SU-DHL-6 (cell line): ENCODE data around the gene AFF2.

ENCODE experiments used
- H2AFZ ChIP-seq: fragments of 200-600 bp; sonication (generic); 2 replicates; pipeline ENCODE4 v1.6.1; 2014; ENCODE audit warnings: low read depth, mild to moderate bottlenecking, moderate library complexity, mixed read lengths, antibody characterized with exemption, low read length; ENCODE audit not compliant: severe bottlenecking
- H3F3A ChIP-seq: fragments of 200-600 bp; shearing (Covaris generic); 2 replicates; pipeline ENCODE4 v1.6.0; 2016; ENCODE audit warnings: antibody characterized with exemption, mild to moderate bottlenecking; ENCODE audit not compliant: insufficient read depth
- H3K27ac ChIP-seq: fragments of 200-600 bp; sonication (generic); 2 replicates; pipeline ENCODE4 v1.5.1; 2016; ENCODE audit warnings: low read depth, mild to moderate bottlenecking, low read length, moderate library complexity, mixed read lengths
- H3K27me3 ChIP-seq: fragments of 200-600 bp; sonication (generic), shearing (Covaris generic); 2 replicates; pipeline ENCODE4 v1.6.0; 2014; ENCODE audit warnings: mild to moderate bottlenecking, low read length
- H3K36me3 ChIP-seq: fragments of 200-600 bp; sonication (generic); 2 replicates; pipeline ENCODE4 v1.6.1; 2014; ENCODE audit warnings: mild to moderate bottlenecking, low read length, mixed read lengths
- H3K4me2 ChIP-seq: fragments of 300-600, 200-600 bp; shearing (Covaris generic), sonication (generic); 2 replicates; pipeline ENCODE4 v1.6.0; 2014; ENCODE audit warnings: low read length, low read depth, mild to moderate bottlenecking; ENCODE audit not compliant: poor library complexity, severe bottlenecking
- H3K4me3 ChIP-seq: fragments of 200-600 bp; sonication (generic); 2 replicates; pipeline ENCODE4 v1.5.1; 2014; ENCODE audit warnings: antibody characterized with exemption, low read length, mild to moderate bottlenecking, mixed read lengths; ENCODE audit not compliant: insufficient read depth, poor library complexity, severe bottlenecking
- H3K79me2 ChIP-seq: fragments of 200-600 bp; sonication (generic); 2 replicates; pipeline ENCODE4 v1.6.1; 2014; ENCODE audit warnings: mild to moderate bottlenecking, low read length, moderate library complexity; ENCODE audit not compliant: insufficient read depth
- H3K9ac ChIP-seq: fragments of 200-600 bp; sonication (generic); 2 replicates; pipeline ENCODE4 v1.7.0; 2014; ENCODE audit warnings: mild to moderate bottlenecking, low read length
- H3K9me2 ChIP-seq: fragments of 200-600 bp; sonication (generic); replicated peaks from 2 replicates; pipeline ENCODE4 v1.6.1; 2014; ENCODE audit warnings: low read length; ENCODE audit not compliant: insufficient read depth
- H3K9me3 ChIP-seq: fragments of 200-600 bp; sonication (generic); 2 replicates; pipeline ENCODE4 v1.6.1; 2014; ENCODE audit warnings: low read length, mixed read lengths; ENCODE audit not compliant: insufficient read depth
- H4K20me1 ChIP-seq: fragments of 200-600 bp; sonication (generic); 2 replicates; pipeline ENCODE4 v1.6.1; 2014; ENCODE audit warnings: low read depth, mild to moderate bottlenecking, antibody characterized with exemption, low read length, moderate library complexity, mixed read lengths
- EZH2phosphoT487 ChIP-seq: fragments of 200-600 bp; sonication (generic), shearing (Covaris generic); conservative IDR thresholded peaks from 2 replicates; pipeline ENCODE4 v1.6.1; 2018; ENCODE audit warnings: mild to moderate bottlenecking, antibody characterized with exemption, low read length, moderate library complexity, mixed read lengths
- TF ChIP-seq, protein P1 (sequence below): fragments of 200-600 bp; sonication (generic); IDR thresholded peaks from one replicate; pipeline ENCODE4 v1.5.1; 2017; ENCODE audit warnings: antibody characterized with exemption, mild to moderate bottlenecking, low read length, moderate library complexity; ENCODE audit not compliant: insufficient read depth, poor library complexity, severe bottlenecking

AFF2 gene

DNA sequence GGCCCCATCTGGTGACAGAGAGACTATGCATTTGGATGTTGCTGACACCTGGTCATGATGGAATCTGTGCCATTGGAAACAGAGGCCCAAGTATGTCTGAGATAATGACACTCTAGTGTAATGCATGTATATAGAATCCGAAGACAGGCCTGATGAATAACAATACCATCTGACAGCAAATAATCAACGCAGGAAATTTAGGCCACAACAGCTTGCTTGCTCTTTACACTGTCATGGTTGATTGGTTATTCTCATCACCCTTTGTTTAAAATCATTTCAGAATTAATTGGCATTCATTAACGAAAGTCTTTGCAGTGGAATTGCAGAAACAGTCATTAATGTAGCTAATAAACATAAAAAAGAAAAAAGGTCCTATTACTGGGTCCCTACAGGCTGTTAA, 194.8 kb downstream of the AFF2 start:
- no peak overlapping the region for H3K4me3 ChIP-seq

DNA sequence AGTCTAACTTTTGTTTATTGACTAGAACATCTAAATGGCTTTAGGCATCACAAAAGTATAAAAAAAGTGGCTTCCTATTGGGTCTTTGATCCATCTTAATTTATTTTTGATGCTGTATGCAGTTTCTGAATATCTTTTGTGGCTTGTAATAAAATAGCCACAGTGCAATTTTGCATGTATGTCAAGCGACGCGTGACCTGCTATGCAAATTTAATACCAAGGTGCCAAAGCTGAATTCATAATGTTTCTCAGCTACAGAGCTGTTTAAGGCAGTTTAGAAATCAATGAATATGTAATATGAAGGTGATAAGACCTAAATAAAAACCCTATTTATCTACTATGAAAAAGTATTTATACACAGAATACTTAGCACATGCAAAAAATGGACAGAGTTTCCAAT, 197.8 kb downstream of the AFF2 start:
- Histone ChIP-seq H3F3A (peaks cover 25% of the 10 kb centered on the region; the same call in 1 of the 2 replicates), H3K9me3 (no peaks in the 10 kb centered on the region), H3K36me3 (peaks cover 2% of the 10 kb centered on the region; the same call in 1 of the 2 replicates), H3K4me2 (peak overlapping the region; percentile 75), H3K4me3 (peak overlapping the region; percentile 37), H3K27me3 (no peaks in the 10 kb centered on the region), H2AFZ (no peak overlapping the region), H3K79me2 (peaks cover 57% of the 10 kb centered on the region), H3K27ac (peak overlapping the region; percentile 95), H4K20me1 (no peaks in the 10 kb centered on the region), H3K9me2 (no peaks in the 10 kb centered on the region), H3K9ac (peak overlapping the region; percentile 37; the same call in 1 of the 2 replicates)
- TF ChIP-seq EZH2phosphoT487, result no peak
- TF ChIP-seq, protein P1, sequence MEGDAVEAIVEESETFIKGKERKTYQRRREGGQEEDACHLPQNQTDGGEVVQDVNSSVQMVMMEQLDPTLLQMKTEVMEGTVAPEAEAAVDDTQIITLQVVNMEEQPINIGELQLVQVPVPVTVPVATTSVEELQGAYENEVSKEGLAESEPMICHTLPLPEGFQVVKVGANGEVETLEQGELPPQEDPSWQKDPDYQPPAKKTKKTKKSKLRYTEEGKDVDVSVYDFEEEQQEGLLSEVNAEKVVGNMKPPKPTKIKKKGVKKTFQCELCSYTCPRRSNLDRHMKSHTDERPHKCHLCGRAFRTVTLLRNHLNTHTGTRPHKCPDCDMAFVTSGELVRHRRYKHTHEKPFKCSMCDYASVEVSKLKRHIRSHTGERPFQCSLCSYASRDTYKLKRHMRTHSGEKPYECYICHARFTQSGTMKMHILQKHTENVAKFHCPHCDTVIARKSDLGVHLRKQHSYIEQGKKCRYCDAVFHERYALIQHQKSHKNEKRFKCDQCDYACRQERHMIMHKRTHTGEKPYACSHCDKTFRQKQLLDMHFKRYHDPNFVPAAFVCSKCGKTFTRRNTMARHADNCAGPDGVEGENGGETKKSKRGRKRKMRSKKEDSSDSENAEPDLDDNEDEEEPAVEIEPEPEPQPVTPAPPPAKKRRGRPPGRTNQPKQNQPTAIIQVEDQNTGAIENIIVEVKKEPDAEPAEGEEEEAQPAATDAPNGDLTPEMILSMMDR, result no peak

More for the DNA sequence above, 194.8 kb downstream of the AFF2 start:
- Histone ChIP-seq H3K36me3 (peaks cover 2% of the 10 kb centered on the region; the same call in 1 of the 2 replicates), H4K20me1 (no peaks in the 10 kb centered on the region), H3K27ac (peak overlapping the region; percentile 40; the same call in 1 of the 2 replicates), H3K9ac (no peak overlapping the region), H3F3A (peaks cover 16% of the 10 kb centered on the region; the same call in 1 of the 2 replicates), H3K27me3 (no peaks in the 10 kb centered on the region), H3K4me2 (no peak overlapping the region), H3K9me3 (no peaks in the 10 kb centered on the region), H3K79me2 (peaks cover 62% of the 10 kb centered on the region), H3K9me2 (no peaks in the 10 kb centered on the region), H2AFZ (no peak overlapping the region)
- TF ChIP-seq EZH2phosphoT487, result no peak
- TF ChIP-seq, protein P1, result no peak

GRCh38 chrX:148700021-148700420, 199.6 kb downstream of the AFF2 start:
- Histone ChIP-seq H3K27ac (peak overlapping the region; percentile 95), H3K4me3 (no peak overlapping the region), H3K79me2 (peaks cover 59% of the 10 kb centered on the region), H3K27me3 (no peaks in the 10 kb centered on the region), H4K20me1 (no peaks in the 10 kb centered on the region), H3K9ac (peak overlapping the region; percentile 37; the same call in 1 of the 2 replicates), H3K9me3 (no peaks in the 10 kb centered on the region), H3K9me2 (no peaks in the 10 kb centered on the region), H2AFZ (no peak overlapping the region), H3K36me3 (peaks cover 2% of the 10 kb centered on the region; the same call in 1 of the 2 replicates), H3F3A (peaks cover 25% of the 10 kb centered on the region; the same call in 1 of the 2 replicates), H3K4me2 (peak overlapping the region; percentile 75)
- no peak for TF ChIP-seq EZH2phosphoT487
- TF ChIP-seq, protein P1, result no peak
